Adipocyte (in vitro differentiated cells): ENCODE results near the gene RGS5.
"Not testable (repeated sequence)": the region's sequence is repeated elsewhere in the genome, so short reads cannot be mapped to it uniquely, and the experiment has no call there.

Source experiments
- DNase-seq: peaks from one replicate; pipeline ENCODE4 v3.0.0-alpha.2; 2015; ENCODE audit warnings: low read depth
- H3K27me3 ChIP-seq: replicated peaks from 2 replicates; pipeline ENCODE4 v1.7.0; 2013; ENCODE audit warnings: mild to moderate bottlenecking, low read length, moderate library complexity; ENCODE audit not compliant: control insufficient read depth, insufficient read depth
- H3K36me3 ChIP-seq: 2 replicates; pipeline ENCODE4 v1.7.0; 2013; ENCODE audit warnings: low read length, mild to moderate bottlenecking, moderate library complexity; ENCODE audit not compliant: control insufficient read depth, insufficient read depth, severe bottlenecking
- H3K4me1 ChIP-seq: 2 replicates; pipeline ENCODE4 v1.7.0; 2013; ENCODE audit warnings: mild to moderate bottlenecking, low read length, moderate library complexity; ENCODE audit not compliant: control insufficient read depth, insufficient read depth
- H3K4me3 ChIP-seq: 2 replicates; pipeline ENCODE4 v1.7.0; 2013; ENCODE audit warnings: mild to moderate bottlenecking, low read length, moderate library complexity
- H3K9ac ChIP-seq: 2 replicates; pipeline ENCODE4 v1.7.0; 2013; ENCODE audit warnings: mild to moderate bottlenecking, low read length, moderate library complexity
- H3K9me3 ChIP-seq: 2 replicates; pipeline ENCODE4 v1.7.0; 2013; ENCODE audit warnings: mild to moderate bottlenecking, low read length, moderate library complexity; ENCODE audit not compliant: control insufficient read depth

RGS5 gene

DNA sequence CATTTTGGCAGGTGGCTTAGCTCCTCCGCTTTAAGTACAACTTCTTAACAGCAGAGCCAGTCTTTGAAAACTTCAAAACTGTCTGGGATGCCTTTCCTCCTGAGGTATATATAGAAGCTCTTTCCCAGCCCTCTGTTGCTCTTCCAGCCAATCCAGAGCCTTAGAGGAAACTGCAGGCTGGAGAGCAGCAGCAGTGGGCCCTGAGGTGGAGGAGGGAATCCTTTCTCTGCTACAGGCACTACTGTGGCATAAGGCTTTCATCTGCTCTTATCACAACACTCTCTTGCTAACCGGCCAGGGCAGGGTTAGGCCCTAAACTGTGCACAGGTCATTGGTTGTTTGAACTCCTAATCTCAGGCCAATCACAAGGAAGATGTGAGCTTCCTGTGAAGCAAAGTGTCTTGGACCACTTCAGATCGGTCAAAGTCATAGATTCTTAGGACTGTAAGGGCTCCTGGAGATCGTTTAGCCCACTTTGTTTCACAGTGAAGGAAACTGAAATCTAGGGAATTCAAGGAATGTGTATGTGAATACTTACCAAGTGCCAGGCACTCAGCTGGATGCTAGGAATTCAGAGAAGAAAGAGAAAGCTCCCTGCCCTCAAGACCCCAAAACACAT is at the start of gene RGS5:
Gene RGS5 (minus strand): TSS at position 84 of the 619 bp plus-strand sequence. CDS start 81 bp downstream, at position 3.
- Histone ChIP-seq H3K9ac (no peak within 1 kb of the TSS), H3K36me3 (no peaks in the 10 kb centered on the region), H3K4me3 (no peak within 1 kb of the TSS), H3K4me1 (no peaks in the 10 kb centered on the region), H3K27me3 (no peaks in the 10 kb centered on the region), H3K9me3 (no peaks in the 10 kb centered on the region)
- DNase-seq: peak; percentile 48

GRCh38 chr1:163250382-163250974 is 47.8 kb upstream of the RGS5 start:
- Histone ChIP-seq H3K4me1 (no peaks in the 10 kb centered on the region), H3K4me3 (no peak overlapping the region), H3K9me3 (no peaks in the 10 kb centered on the region), H3K27me3 (no peaks in the 10 kb centered on the region), H3K36me3 (no peaks in the 10 kb centered on the region), H3K9ac (no peak overlapping the region)
- no peak for DNase-seq

GRCh38 chr1:163248064-163248463 is 45.3 kb upstream of the RGS5 start:
- H3K36me3 ChIP-seq: no peaks in the 10 kb centered on the region
- no peaks in the 10 kb centered on the region for H3K27me3 ChIP-seq
- H3K9me3 ChIP-seq: no peaks in the 10 kb centered on the region
- DNase-seq: no peak
- H3K4me3 ChIP-seq: no peak overlapping the region
- H3K9ac ChIP-seq: no peak overlapping the region
- H3K4me1 ChIP-seq: no peaks in the 10 kb centered on the region

DNA sequence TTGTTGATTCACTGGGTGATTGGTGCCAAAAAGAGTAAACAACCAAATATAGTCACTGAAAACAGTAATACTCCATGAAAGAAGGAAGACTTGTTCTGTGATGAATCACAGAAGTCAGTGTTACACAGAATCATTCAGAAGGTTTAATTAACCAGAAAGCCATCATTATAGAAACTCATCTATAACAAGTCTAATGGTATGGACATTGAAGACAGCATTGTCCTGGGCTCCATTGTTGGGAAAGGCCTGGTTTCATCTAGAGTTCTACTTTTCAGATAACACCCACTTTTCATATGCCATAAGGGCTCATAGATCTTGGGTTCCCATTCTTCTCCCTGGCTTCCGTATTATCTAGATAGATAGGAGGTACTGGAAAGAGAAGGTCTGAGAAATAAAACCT is 41.9 kb upstream of the RGS5 start:
- not testable (repeated sequence) for H3K9ac ChIP-seq, DNase-seq, H3K4me3 ChIP-seq, H3K27me3 ChIP-seq, H3K4me1 ChIP-seq, H3K9me3 ChIP-seq, H3K36me3 ChIP-seq

- no peak for DNase-seq
- Histone ChIP-seq H3K9me3 (no peaks in the 10 kb centered on the region), H3K27me3 (no peaks in the 10 kb centered on the region), H3K36me3 (no peaks in the 10 kb centered on the region), H3K9ac (no peak overlapping the region), H3K4me1 (peaks cover 3% of the 10 kb centered on the region), H3K4me3 (no peak overlapping the region)
Observed at GRCh38 chr1:163241746-163242145, 39.0 kb upstream of the RGS5 start.

DNA sequence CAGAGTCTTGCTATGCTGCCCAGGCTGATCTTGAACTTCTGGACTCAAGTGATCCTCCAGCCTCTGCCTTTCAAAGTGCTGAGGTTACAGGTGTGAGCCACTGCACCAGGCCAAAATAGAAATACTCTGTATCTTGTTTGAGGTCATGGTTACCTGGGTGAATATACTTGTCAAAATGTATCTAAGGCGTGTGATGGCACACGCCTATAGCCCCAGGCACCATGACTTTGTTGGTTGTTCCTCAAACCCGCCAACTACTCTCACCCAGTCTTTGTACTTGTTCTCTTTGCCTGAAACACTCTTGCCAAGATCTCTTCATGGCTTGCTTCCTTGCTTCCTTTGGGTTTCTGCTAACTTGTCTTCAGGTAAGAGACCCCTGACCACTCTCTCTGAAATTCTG is 38.0 kb upstream of the RGS5 start:
- no peak for DNase-seq
- Histone ChIP-seq H3K9me3 (no peaks in the 10 kb centered on the region), H3K36me3 (no peaks in the 10 kb centered on the region), H3K4me3 (no peak overlapping the region), H3K27me3 (no peaks in the 10 kb centered on the region), H3K4me1 (peaks cover 3% of the 10 kb centered on the region), H3K9ac (no peak overlapping the region)

DNA sequence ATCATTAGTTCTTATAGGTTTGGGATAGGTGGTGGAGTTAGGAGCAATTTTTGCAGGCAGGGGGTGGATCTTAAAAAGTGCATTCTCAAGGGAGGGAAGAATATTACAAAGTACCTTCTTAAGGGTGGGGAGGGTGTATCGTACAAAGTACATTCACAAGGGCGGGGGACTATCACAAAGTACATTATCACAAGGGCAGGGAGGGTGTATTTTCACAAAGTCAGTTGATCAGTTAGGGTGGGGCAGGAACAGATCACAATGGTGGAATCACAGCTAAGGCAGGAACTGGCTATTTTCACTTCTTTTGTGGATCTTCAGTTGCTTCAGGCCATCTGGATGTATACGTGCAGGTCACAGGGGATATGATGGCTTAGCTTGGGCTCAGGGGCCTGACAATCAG is 30.9 kb upstream of the RGS5 start:
- peaks cover 15% of the 10 kb centered on the region for H3K4me1 ChIP-seq
- not testable (repeated sequence) for H3K36me3 ChIP-seq, DNase-seq, H3K9me3 ChIP-seq, H3K27me3 ChIP-seq, H3K9ac ChIP-seq, H3K4me3 ChIP-seq

DNA sequence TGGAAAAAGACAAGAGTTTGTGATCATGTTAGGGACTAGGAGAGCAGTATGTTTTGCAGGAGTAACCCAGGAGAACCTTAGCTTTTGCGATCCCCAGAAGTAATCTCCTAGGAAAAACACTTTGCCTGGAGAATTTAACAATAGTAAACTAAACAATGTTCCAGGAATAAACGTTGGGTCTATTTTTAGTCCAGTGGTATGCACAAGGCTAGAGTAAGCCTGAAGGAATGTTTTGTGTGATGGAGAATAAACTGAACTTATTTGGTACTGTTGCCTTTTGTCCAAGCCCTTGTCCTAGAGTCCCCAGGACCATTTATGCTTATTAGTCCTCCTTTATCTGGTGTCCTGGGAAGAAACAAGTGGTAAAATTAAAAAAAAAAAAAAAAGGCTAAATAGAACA is 28.7 kb upstream of the RGS5 start:
- peaks cover 12% of the 10 kb centered on the region for H3K4me1 ChIP-seq

GRCh38 chr1:163230827-163231226 is 28.1 kb upstream of the RGS5 start:
- Histone ChIP-seq H3K36me3 (no peaks in the 10 kb centered on the region), H3K4me1 (peaks cover 12% of the 10 kb centered on the region)

More for the DNA sequence above, 28.7 kb upstream of the RGS5 start:
- Histone ChIP-seq H3K4me3 (no peak overlapping the region), H3K9ac (peak overlapping the region; percentile 21), H3K9me3 (no peaks in the 10 kb centered on the region), H3K36me3 (no peaks in the 10 kb centered on the region), H3K27me3 (no peaks in the 10 kb centered on the region)
- peak; percentile 74 for DNase-seq

DNA sequence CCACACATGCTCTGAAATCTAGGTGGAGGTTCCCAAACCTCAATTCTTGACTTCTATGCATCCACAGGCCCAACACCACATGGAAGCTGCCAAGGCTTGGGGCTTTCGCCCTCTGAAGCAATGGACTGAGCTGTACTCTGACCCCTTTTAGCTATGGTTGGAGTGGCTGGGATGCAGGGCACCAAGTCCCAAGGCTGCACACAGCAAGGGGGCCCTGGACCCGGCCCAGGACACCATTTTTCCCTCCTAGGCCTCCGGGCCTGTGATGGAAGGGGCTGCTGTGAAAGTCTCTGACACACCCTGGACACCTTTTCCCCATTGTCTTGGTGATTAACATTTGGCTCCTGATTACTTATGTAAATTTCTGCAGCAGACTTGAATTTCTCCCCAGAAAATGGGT is 25.6 kb upstream of the RGS5 start:
- peaks cover 12% of the 10 kb centered on the region for H3K4me1 ChIP-seq
- not testable (repeated sequence) for H3K4me3 ChIP-seq, H3K9ac ChIP-seq, H3K36me3 ChIP-seq, DNase-seq, H3K9me3 ChIP-seq, H3K27me3 ChIP-seq

More at GRCh38 chr1:163230827-163231226, 28.1 kb upstream of the RGS5 start:
- H3K9me3 ChIP-seq: no peaks in the 10 kb centered on the region
- H3K9ac ChIP-seq: no peak overlapping the region
- no peak for DNase-seq
- no peaks in the 10 kb centered on the region for H3K27me3 ChIP-seq
- no peak overlapping the region for H3K4me3 ChIP-seq

DNA sequence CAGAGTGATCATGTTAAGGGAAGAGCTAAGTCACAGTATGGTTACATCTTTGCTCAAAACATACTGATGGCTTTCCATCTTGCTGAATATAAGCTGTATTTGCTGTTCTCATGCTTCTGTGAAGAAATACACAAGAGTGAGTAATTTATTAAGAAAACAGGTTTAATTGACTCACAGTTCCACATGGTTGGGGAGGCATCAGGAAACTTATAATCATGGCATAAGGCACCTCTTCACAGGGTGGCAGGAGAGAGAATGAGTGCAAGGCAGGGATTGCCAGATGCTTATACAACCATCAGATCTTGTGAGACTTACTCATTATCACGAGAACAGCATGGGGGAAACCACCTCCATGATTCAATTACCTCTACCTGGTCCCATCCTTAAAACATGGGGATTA is 24.4 kb upstream of the RGS5 start:
- H3K4me3 ChIP-seq: no peak overlapping the region
- no peaks in the 10 kb centered on the region for H3K36me3 ChIP-seq
- H3K27me3 ChIP-seq: no peaks in the 10 kb centered on the region
- DNase-seq: no peak
- no peak overlapping the region for H3K9ac ChIP-seq
- H3K4me1 ChIP-seq: peaks cover 12% of the 10 kb centered on the region
- H3K9me3 ChIP-seq: no peaks in the 10 kb centered on the region

DNA sequence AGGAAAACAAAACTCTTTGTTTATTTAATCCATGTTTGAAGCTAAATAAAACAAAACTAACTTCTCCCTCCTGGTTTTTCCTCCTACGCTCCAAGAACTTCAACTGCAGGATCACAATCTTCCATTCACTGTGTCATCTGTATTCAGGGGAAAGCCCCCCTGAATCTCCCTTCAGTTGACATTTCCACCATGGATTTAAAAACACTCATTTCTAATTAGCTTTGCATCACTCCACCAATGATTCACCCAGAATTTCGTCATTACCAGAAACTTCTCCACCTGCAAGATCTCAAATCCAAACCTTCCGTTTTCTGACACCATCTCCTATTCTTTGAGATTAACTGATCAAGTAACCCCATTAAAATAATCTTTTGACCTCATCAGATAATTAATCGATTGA is 10.9 kb upstream of the RGS5 start:
- Histone ChIP-seq H3K27me3 (no peaks in the 10 kb centered on the region), H3K4me3 (no peak overlapping the region), H3K9me3 (no peaks in the 10 kb centered on the region), H3K4me1 (peaks cover 6% of the 10 kb centered on the region), H3K36me3 (no peaks in the 10 kb centered on the region), H3K9ac (no peak overlapping the region)
- DNase-seq: no peak
